GM12892 (cell line): Measurements from ENCODE around the gene SSBP4.
"Not testable (repeated sequence)": the region's sequence is repeated elsewhere in the genome, so short reads cannot be mapped to it uniquely, and the experiment has no call there.

Source experiments
- POLR2A ChIP-seq: IDR thresholded peaks from 2 replicates; pipeline ENCODE4 v1.6.1; 2011; ENCODE audit warnings: low read depth, low read length, control low read depth
- POLR2AphosphoS5 ChIP-seq: IDR thresholded peaks from 2 replicates; pipeline ENCODE4 v1.6.1; 2011; ENCODE audit warnings: low read depth, low read length, control low read depth

- TF ChIP-seq POLR2A, POLR2AphosphoS5: not testable (repeated sequence)
Measured at GRCh38 chr19:18383622-18384021, 35.6 kb upstream of the SSBP4 start.
